Measurements from ENCODE around the gene TMEM81.

Gene TMEM81

GRCh38 chr1:205088341-205088740 is 4.1 kb upstream of the TMEM81 start:
- no peaks in the 10 kb centered on the region for H3F3A ChIP-seq (ENCODE audit: control insufficient read depth, insufficient read depth)
- H3K4me3 ChIP-seq (ENCODE audit: low read length) = no peak overlapping the region
- TF ChIP-seq CTCF (IDR thresholded peaks at IDR 0.05; ENCODE audit: low read depth, low read length, poor library complexity, severe bottlenecking) (no peak), EZH2phosphoT487 (IDR thresholded peaks at IDR 0.05; ENCODE audit: borderline replicate concordance, low read length) (no peak)
- H3K9me2 ChIP-seq (replicated peaks; ENCODE audit: control insufficient read depth, low read length) = no peaks in the 10 kb centered on the region
- H3K4me2 ChIP-seq (ENCODE audit: low read length) = no peak overlapping the region
- H3K4me1 ChIP-seq (ENCODE audit: control insufficient read depth, low read length) = no peaks in the 10 kb centered on the region
- H3K27ac ChIP-seq (ENCODE audit: low read depth, low read length) = no peak overlapping the region
- no peaks in the 10 kb centered on the region for H4K20me1 ChIP-seq (ENCODE audit: control insufficient read depth, insufficient read depth, low read depth, low read length)
- no peaks in the 10 kb centered on the region for H3K79me2 ChIP-seq (ENCODE audit: control insufficient read depth, low read length)
- H3K9me3 ChIP-seq (ENCODE audit: control insufficient read depth, insufficient read depth, low read length) = no peaks in the 10 kb centered on the region
- H3K27me3 ChIP-seq (ENCODE audit: control insufficient read depth, low read length) = no peaks in the 10 kb centered on the region
- peaks cover 68% of the 10 kb centered on the region for H3K36me3 ChIP-seq (ENCODE audit: control insufficient read depth, low read length)

GRCh38 chr1:205082431-205082830 is 1.8 kb downstream of the TMEM81 start:
- Histone ChIP-seq H4K20me1 (ENCODE audit: control insufficient read depth, insufficient read depth, low read depth, low read length) (no peaks in the 10 kb centered on the region), H3F3A (ENCODE audit: control insufficient read depth, insufficient read depth) (no peaks in the 10 kb centered on the region), H3K4me1 (ENCODE audit: control insufficient read depth, low read length) (no peaks in the 10 kb centered on the region), H3K27me3 (ENCODE audit: control insufficient read depth, low read length) (no peaks in the 10 kb centered on the region), H3K4me2 (ENCODE audit: low read length) (no peak overlapping the region), H3K27ac (ENCODE audit: low read depth, low read length) (no peak overlapping the region), H3K36me3 (ENCODE audit: control insufficient read depth, low read length) (peaks cover 17% of the 10 kb centered on the region), H3K79me2 (ENCODE audit: control insufficient read depth, low read length) (no peaks in the 10 kb centered on the region), H3K4me3 (ENCODE audit: low read length) (no peak overlapping the region), H3K9me3 (ENCODE audit: control insufficient read depth, insufficient read depth, low read length) (no peaks in the 10 kb centered on the region), H3K9me2 (replicated peaks; ENCODE audit: control insufficient read depth, low read length) (no peaks in the 10 kb centered on the region)
- TF ChIP-seq EZH2phosphoT487 (IDR thresholded peaks at IDR 0.05; ENCODE audit: borderline replicate concordance, low read length) = no peak
- TF ChIP-seq CTCF (IDR thresholded peaks at IDR 0.05; ENCODE audit: low read depth, low read length, poor library complexity, severe bottlenecking) = no peak

GRCh38 chr1:205077934-205078311 is 6.3 kb downstream of the TMEM81 start:
- no peaks in the 10 kb centered on the region for H3K79me2 ChIP-seq (ENCODE audit: control insufficient read depth, low read length)
- no peak overlapping the region for H3K27ac ChIP-seq (ENCODE audit: low read depth, low read length)
- TF ChIP-seq CTCF (IDR thresholded peaks at IDR 0.05; ENCODE audit: low read depth, low read length, poor library complexity, severe bottlenecking) = no peak
- no peak for TF ChIP-seq EZH2phosphoT487 (IDR thresholded peaks at IDR 0.05; ENCODE audit: borderline replicate concordance, low read length)
- H3K36me3 ChIP-seq (ENCODE audit: control insufficient read depth, low read length) = no peaks in the 10 kb centered on the region
- no peaks in the 10 kb centered on the region for H3K4me1 ChIP-seq (ENCODE audit: control insufficient read depth, low read length)
- H3K9me3 ChIP-seq (ENCODE audit: control insufficient read depth, insufficient read depth, low read length) = no peaks in the 10 kb centered on the region
- H3F3A ChIP-seq (ENCODE audit: control insufficient read depth, insufficient read depth) = no peaks in the 10 kb centered on the region
- no peaks in the 10 kb centered on the region for H4K20me1 ChIP-seq (ENCODE audit: control insufficient read depth, insufficient read depth, low read depth, low read length)
- no peak overlapping the region for H3K4me3 ChIP-seq (ENCODE audit: low read length)
- H3K4me2 ChIP-seq (ENCODE audit: low read length) = no peak overlapping the region
- H3K27me3 ChIP-seq (ENCODE audit: control insufficient read depth, low read length) = no peaks in the 10 kb centered on the region
- no peaks in the 10 kb centered on the region for H3K9me2 ChIP-seq (replicated peaks; ENCODE audit: control insufficient read depth, low read length)
